Activated CD8-positive, alpha-beta T cell treated with anti-CD3 and anti-CD28 coated beads for 36 hours (primary cell): ENCODE results near the gene TRIM45. TPM values are rescaled to one million over a fixed set of nuclear protein-coding genes. Genes with fewer than 3 reads are reported as not detected.

ENCODE experiments used
- ATAC-seq: fragments of 200-7000 bp; cut with Tn5 transposase; one replicate; pipeline ENCODE4 v1.10.0; 2021; ENCODE audit warnings: mild to moderate bottlenecking, moderate library complexity
- CTCF ChIA-PET: fragments of 350-600 bp; sonication (Branson Sonifier 250); formaldehyde crosslinking; loops from one replicate; lab custom pipeline; 2021; ENCODE audit warnings: antibody characterized with exemption; lab: Charles Lee
- POLR2A ChIA-PET: fragments of 350-600 bp; sonication (Branson Sonifier 250); formaldehyde crosslinking; loops from one replicate; lab custom pipeline; 2021; ENCODE audit warnings: antibody characterized with exemption; lab: Charles Lee
- DNase-seq: peaks from one replicate; pipeline ENCODE4 v3.0.0-alpha.2; 2020
- H3K27ac Mint-ChIP-seq: one replicate; pipeline ENCODE4 v1.8.0; 2021; ENCODE audit warnings: mild to moderate bottlenecking, mixed read lengths
- H3K27me3 Mint-ChIP-seq: one replicate; pipeline ENCODE4 v1.8.0; 2021; ENCODE audit warnings: mixed read lengths
- H3K36me3 Mint-ChIP-seq: one replicate; pipeline ENCODE4 v1.8.0; 2021; ENCODE audit warnings: low read depth, mixed read lengths
- H3K4me1 Mint-ChIP-seq: one replicate; pipeline ENCODE4 v1.8.0; 2021; ENCODE audit warnings: low read depth, mixed read lengths
- H3K4me3 Mint-ChIP-seq: one replicate; pipeline ENCODE4 v1.8.0; 2021; ENCODE audit warnings: mild to moderate bottlenecking, moderate library complexity, mixed read lengths
- H3K9me3 Mint-ChIP-seq: one replicate; pipeline ENCODE4 v1.8.0; 2021; ENCODE audit warnings: mixed read lengths
- intact Hi-C: fragments of 100-400 bp; cut with micrococcal nuclease; formaldehyde crosslinking; loops from one replicate; pipeline ENCODE4 v1.10.0; 2022
- total RNA-seq, 2 experiments: library from RNA; stranded (reverse); gene quantifications; one replicate each; pipeline ENCODE4 v1.2.3, GENCODE V29; 2021
- TF ChIP-seq, protein P1 (sequence below): fragments of 200-600 bp; IDR thresholded peaks from one replicate; pipeline ENCODE4 v1.8.0; 2022; ENCODE audit warnings: antibody characterized with exemption, mild to moderate bottlenecking

TRIM45 gene
- total RNA-seq, 2 experiments from 2014 or later, result 0.27 TPM

GRCh38 chr1:117077267-117077666, 44.3 kb downstream of the TRIM45 start:
- Mint-ChIP-seq H3K27ac (peak overlapping the region; percentile 76), H3K4me1 (peaks cover 38% of the 10 kb centered on the region), H3K9me3 (no peaks in the 10 kb centered on the region), H3K36me3 (peaks cover 83% of the 10 kb centered on the region), H3K4me3 (no peak overlapping the region), H3K27me3 (no peaks in the 10 kb centered on the region)
- TF ChIP-seq, protein P1, sequence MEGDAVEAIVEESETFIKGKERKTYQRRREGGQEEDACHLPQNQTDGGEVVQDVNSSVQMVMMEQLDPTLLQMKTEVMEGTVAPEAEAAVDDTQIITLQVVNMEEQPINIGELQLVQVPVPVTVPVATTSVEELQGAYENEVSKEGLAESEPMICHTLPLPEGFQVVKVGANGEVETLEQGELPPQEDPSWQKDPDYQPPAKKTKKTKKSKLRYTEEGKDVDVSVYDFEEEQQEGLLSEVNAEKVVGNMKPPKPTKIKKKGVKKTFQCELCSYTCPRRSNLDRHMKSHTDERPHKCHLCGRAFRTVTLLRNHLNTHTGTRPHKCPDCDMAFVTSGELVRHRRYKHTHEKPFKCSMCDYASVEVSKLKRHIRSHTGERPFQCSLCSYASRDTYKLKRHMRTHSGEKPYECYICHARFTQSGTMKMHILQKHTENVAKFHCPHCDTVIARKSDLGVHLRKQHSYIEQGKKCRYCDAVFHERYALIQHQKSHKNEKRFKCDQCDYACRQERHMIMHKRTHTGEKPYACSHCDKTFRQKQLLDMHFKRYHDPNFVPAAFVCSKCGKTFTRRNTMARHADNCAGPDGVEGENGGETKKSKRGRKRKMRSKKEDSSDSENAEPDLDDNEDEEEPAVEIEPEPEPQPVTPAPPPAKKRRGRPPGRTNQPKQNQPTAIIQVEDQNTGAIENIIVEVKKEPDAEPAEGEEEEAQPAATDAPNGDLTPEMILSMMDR, result no peak
- peak; percentile 70 for DNase-seq
- peak; percentile 98 for ATAC-seq
- intact Hi-C loops, result no loop called here
- ChIA-PET POLR2A (interaction anchor here (0.7 to 1.1 kb wide), 4 partner anchors 13 to 313 kb away, joined by 3 read pairs; partner anchors contain the start of gene TTF2), CTCF (interaction anchor here (1.0 to 1.3 kb wide), 2 partner anchors 13 to 16 kb away, joined by 5 to 8 read pairs; no protein-coding TSS in a partner anchor)

DNA sequence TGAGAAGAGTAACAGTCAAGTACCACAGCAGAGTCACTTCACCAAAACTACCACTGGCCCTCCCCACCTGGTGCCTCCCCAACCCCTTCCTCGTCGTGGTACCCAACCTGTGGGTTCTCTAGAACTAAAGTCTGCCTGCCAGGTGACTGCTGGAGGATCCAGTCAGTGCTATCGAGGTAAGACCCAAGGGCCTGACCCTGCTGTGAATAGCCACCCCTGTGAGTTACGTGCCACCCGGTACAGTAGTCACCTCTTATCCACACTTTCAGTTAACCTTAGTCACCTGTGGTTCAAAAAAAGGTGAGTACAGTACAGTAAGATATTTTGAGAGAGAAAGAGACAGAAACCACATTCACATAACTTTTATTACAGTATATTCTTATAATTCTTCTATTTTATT, 44.9 kb downstream of the TRIM45 start:
- ChIA-PET POLR2A (interaction anchor here (1.1 kb wide), 1 partner anchor 16 kb away, joined by 3 read pairs; the partner anchor contains the start of gene TTF2), CTCF (interaction anchor here (1.0 kb wide), 1 partner anchor 12 kb away, joined by 5 read pairs; no protein-coding TSS in a partner anchor)
- no peak for ATAC-seq
- Mint-ChIP-seq H3K4me1 (peaks cover 36% of the 10 kb centered on the region), H3K27ac (peak overlapping the region; percentile 82), H3K9me3 (no peaks in the 10 kb centered on the region), H3K27me3 (no peaks in the 10 kb centered on the region), H3K36me3 (peaks cover 82% of the 10 kb centered on the region), H3K4me3 (no peak overlapping the region)
- DNase-seq, result peak; percentile 12
- intact Hi-C loops, result no loop called here
- TF ChIP-seq, protein P1, result no peak

DNA sequence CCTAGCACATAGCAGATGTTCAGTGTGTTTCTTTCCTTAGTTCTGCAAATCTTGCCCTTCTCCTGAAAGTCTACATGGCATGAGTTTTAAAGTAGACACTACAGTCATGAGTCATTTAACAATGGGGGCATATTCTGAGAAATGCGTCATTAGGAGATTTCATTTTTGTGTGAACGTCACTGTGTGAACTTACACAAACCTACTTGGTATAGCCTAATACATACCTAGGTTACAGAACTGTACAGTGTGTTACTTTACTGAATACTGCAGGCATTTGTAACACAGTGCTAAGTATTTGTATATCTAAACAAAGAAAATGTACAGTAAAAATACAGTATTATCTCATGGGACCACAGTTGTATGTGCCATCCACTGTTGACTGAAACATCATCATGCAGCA, 51.4 kb downstream of the TRIM45 start:
- TF ChIP-seq, protein P1, result no peak
- peak; percentile 65 for ATAC-seq
- Mint-ChIP-seq H3K9me3 (no peaks in the 10 kb centered on the region), H3K4me1 (peaks cover 30% of the 10 kb centered on the region), H3K4me3 (no peak overlapping the region), H3K27me3 (no peaks in the 10 kb centered on the region), H3K27ac (no peak overlapping the region), H3K36me3 (peaks cover 66% of the 10 kb centered on the region)
- POLR2A ChIA-PET, result interaction anchor here (2.1 kb wide), 1 partner anchor 10 kb away, joined by 11 read pairs; the partner anchor contains the start of gene TTF2
- CTCF ChIA-PET, result interaction anchor here (0.9 to 5.8 kb wide), 5 partner anchors 10 to 346 kb away, joined by 3 to 39 read pairs (median 4); no protein-coding TSS in a partner anchor
- DNase-seq, result no peak
- intact Hi-C loops, result no loop called here

GRCh38 chr1:117069220-117069844, 52.2 kb downstream of the TRIM45 start:
- POLR2A ChIA-PET, result interaction anchor here (0.6 to 2.1 kb wide), 2 partner anchors 9 to 667 kb away, joined by 3 to 11 read pairs; partner anchors contain the start of gene TTF2
- TF ChIP-seq, protein P1, result no peak
- DNase-seq (no peak), ATAC-seq (peak; percentile 28)
- intact Hi-C loops, result no loop called here
- Mint-ChIP-seq H3K9me3 (no peaks in the 10 kb centered on the region), H3K4me1 (peaks cover 31% of the 10 kb centered on the region), H3K27me3 (no peaks in the 10 kb centered on the region), H3K27ac (peak overlapping the region; percentile 35), H3K4me3 (no peak overlapping the region), H3K36me3 (peaks cover 63% of the 10 kb centered on the region)
- CTCF ChIA-PET, result interaction anchor here (0.9 to 5.8 kb wide), 5 partner anchors 13 to 345 kb away, joined by 3 to 39 read pairs (median 10); no protein-coding TSS in a partner anchor

- DNase-seq, result no peak
- TF ChIP-seq, protein P1, result no peak
- Mint-ChIP-seq H3K9me3 (no peaks in the 10 kb centered on the region), H3K4me1 (peaks cover 35% of the 10 kb centered on the region), H3K36me3 (peaks cover 64% of the 10 kb centered on the region), H3K27me3 (no peaks in the 10 kb centered on the region), H3K4me3 (no peak overlapping the region), H3K27ac (no peak overlapping the region)
- intact Hi-C loops, result no loop called here
- no peak for ATAC-seq
- ChIA-PET CTCF (interaction anchor here (0.6 to 5.8 kb wide), 10 partner anchors 14 to 344 kb away, joined by 3 to 39 read pairs (median 6); no protein-coding TSS in a partner anchor), POLR2A (interaction anchor here (0.6 to 2.1 kb wide), 4 partner anchors 9 to 666 kb away, joined by 3 to 11 read pairs (median 4); partner anchors contain the start of gene TTF2)
These were observed 53.0 kb downstream of the TRIM45 start for GRCh38 chr1:117068580-117068979.
